ENCODE measurements around the gene TLE4. TPM values are rescaled to one million over a fixed set of nuclear protein-coding genes. Genes with fewer than 3 reads are reported as not detected.

The TLE4 gene
- total and polyA plus RNA-seq, 12 donors: 11.8 to 70.5 (median 42.9) TPM

- intact Hi-C loops (cut with DNase I): loop anchor here in 1 of 2 donors (10.0 kb wide), 1 partner anchor 114 kb away; the partner anchor contains the start of gene TLE4
- H3K9me3 ChIP-seq (replicated peaks in 1 of 3): no peaks in the 10 kb centered on the region
- 75 to 93% (median 82%) methylated on average over 4 of the region's 4 CpGs for WGBS, 4 donors
- H3K4me3 ChIP-seq: no peak overlapping the region
- H3K4me1 ChIP-seq (replicated peaks in 1 of 2): peaks cover 0 to 16% of the 10 kb centered on the region in 2 donors
- no peaks in the 10 kb centered on the region for H3K27me3 ChIP-seq
- TF ChIP-seq CTCF (IDR thresholded peaks at IDR 0.05) (no peak), POLR2A (IDR thresholded peaks at IDR 0.05) (no peak)
- H3K36me3 ChIP-seq (replicated peaks in 1 of 2): no peaks in the 10 kb centered on the region
- no peak overlapping the region for H3K27ac ChIP-seq
- DNase-seq: no peak
These were observed 116.6 kb downstream of the TLE4 start for GRCh38 chr9:79688363-79688762.

GRCh38 chr9:79689576-79689975 lies 117.8 kb downstream of the TLE4 start:
- peaks cover 0 to 16% of the 10 kb centered on the region in 2 donors for H3K4me1 ChIP-seq (replicated peaks in 1 of 2)
- intact Hi-C loops (cut with DNase I): loop anchor here in 1 of 2 donors (10.0 kb wide), 1 partner anchor 115 kb away; the partner anchor contains the start of gene TLE4
- DNase-seq: no peak
- H3K36me3 ChIP-seq (replicated peaks in 1 of 2): no peaks in the 10 kb centered on the region
- H3K27ac ChIP-seq: no peak overlapping the region
- no peaks in the 10 kb centered on the region for H3K27me3 ChIP-seq
- TF ChIP-seq CTCF (IDR thresholded peaks at IDR 0.05) (no peak), POLR2A (IDR thresholded peaks at IDR 0.05) (no peak)
- H3K9me3 ChIP-seq (replicated peaks in 1 of 3): no peaks in the 10 kb centered on the region
- 90 to 98% (median 94%) methylated on average over 4 of the region's 4 CpGs for WGBS, 4 donors
- H3K4me3 ChIP-seq: no peak overlapping the region

GRCh38 chr9:79691496-79691895 lies 119.7 kb downstream of the TLE4 start:
- no peak overlapping the region for H3K27ac ChIP-seq
- TF ChIP-seq POLR2A (IDR thresholded peaks at IDR 0.05) (no peak), CTCF (IDR thresholded peaks at IDR 0.05) (no peak)
- no peaks in the 10 kb centered on the region for H3K4me1 ChIP-seq (replicated peaks in 1 of 2)
- no peak for DNase-seq
- H3K36me3 ChIP-seq (replicated peaks in 1 of 2): no peaks in the 10 kb centered on the region
- no peak overlapping the region for H3K4me3 ChIP-seq
- WGBS, 4 donors: 94 to 98% (median 95%) methylated on average over 5 of the region's 5 CpGs
- H3K9me3 ChIP-seq (replicated peaks in 1 of 3): no peaks in the 10 kb centered on the region
- intact Hi-C loops (cut with DNase I): no loop called here
- H3K27me3 ChIP-seq: no peaks in the 10 kb centered on the region

- TF ChIP-seq CTCF (IDR thresholded peaks at IDR 0.05) (no peak), POLR2A (IDR thresholded peaks at IDR 0.05) (no peak)
- 84 to 87% (median 86%) methylated on average over 7 of the region's 7 CpGs for WGBS, 4 donors
These were observed 121.2 kb downstream of the TLE4 start for GRCh38 chr9:79692857-79693571.

More at GRCh38 chr9:79692857-79693571, 121.2 kb downstream of the TLE4 start:
- no peaks in the 10 kb centered on the region for H3K36me3 ChIP-seq (replicated peaks in 1 of 2)
- H3K27me3 ChIP-seq: no peaks in the 10 kb centered on the region
- H3K9me3 ChIP-seq (replicated peaks in 1 of 3): no peaks in the 10 kb centered on the region
- H3K27ac ChIP-seq: no peak overlapping the region
- intact Hi-C loops (cut with DNase I): no loop called here
- H3K4me3 ChIP-seq: no peak overlapping the region
- DNase-seq: no peak
- no peaks in the 10 kb centered on the region for H3K4me1 ChIP-seq (replicated peaks in 1 of 2)
